Naive B cell (primary cell): Measurements from ENCODE around the gene CELF5. TPM values are rescaled to one million over a fixed set of nuclear protein-coding genes. Genes with fewer than 3 reads are reported as not detected.

Experiments
- ATAC-seq, 2 donors: fragments of 150-1000 bp; cut with Tn5 transposase; 2 replicates each; pipeline ENCODE4 v1.10.0; 2021; ENCODE audit warnings: low read depth in 2 of 2, mild to moderate bottlenecking in 2 of 2, moderate library complexity in 2 of 2
- DNase-seq: peaks from one replicate; pipeline ENCODE4 v3.0.0; 2022
- H3K27ac Mint-ChIP-seq, 6 donors: one replicate each; pipeline ENCODE4 v1.8.0; 2020 to 2022; ENCODE audit warnings: mild to moderate bottlenecking in 6 of 6, mixed read lengths in 6 of 6, moderate library complexity in 5 of 6, inconsistent platforms in 2 of 6
- H3K27me3 Mint-ChIP-seq, 3 donors: one replicate each; pipeline ENCODE4 v1.8.0; 2021 to 2022; ENCODE audit warnings: mixed read lengths in 3 of 3, mild to moderate bottlenecking in 1 of 3
- H3K36me3 Mint-ChIP-seq, 2 donors: one replicate each; pipeline ENCODE4 v1.8.0; 2020 to 2022; ENCODE audit warnings: mixed read lengths in 2 of 2, inconsistent platforms in 1 of 2, mild to moderate bottlenecking in 1 of 2
- H3K4me1 Mint-ChIP-seq, 3 donors: one replicate each; pipeline ENCODE4 v1.8.0; 2020 to 2022; ENCODE audit warnings: mixed read lengths in 3 of 3, inconsistent platforms in 1 of 3, mild to moderate bottlenecking in 1 of 3, moderate library complexity in 1 of 3
- H3K4me3 Mint-ChIP-seq, 8 donors: one replicate each; pipeline ENCODE4 v1.8.0; 2020 to 2022; ENCODE audit warnings: mild to moderate bottlenecking in 8 of 8, mixed read lengths in 8 of 8, moderate library complexity in 8 of 8, inconsistent platforms in 2 of 8
- H3K9me3 Mint-ChIP-seq, 7 donors: one replicate each; pipeline ENCODE4 v1.8.0; 2020 to 2022; ENCODE audit warnings: mixed read lengths in 7 of 7, mild to moderate bottlenecking in 5 of 7, inconsistent platforms in 2 of 7, moderate library complexity in 1 of 7
- polyA plus RNA-seq, 6 donors: library from polyadenylated mRNA; unstranded; fragments of 300-500 nt; fragmentation: Illumina TruSeq; gene quantifications; one replicate each; pipeline ENCODE4 v1.2.3, GENCODE V29; 2021; ENCODE audit warnings: low read depth in 6 of 6

Gene CELF5
- polyA plus RNA-seq, 6 donors from 2014 or later: not detected

GRCh38 chr19:3313199-3313575 lies 88.7 kb downstream of the CELF5 start:
- DNase-seq: no peak
- Mint-ChIP-seq H3K36me3 (peaks cover 0 to 14% of the 10 kb centered on the region in 2 donors), H3K27me3 (peaks cover 27 to 61% (median 56%) of the 10 kb centered on the region in 3 donors), H3K4me3 (no peak overlapping the region), H3K4me1 (peaks cover 0 to under 1% (median under 1%) of the 10 kb centered on the region in 3 donors), H3K27ac (no peak overlapping the region), H3K9me3 (peaks cover 2 to 5% (median 4%) of the 10 kb centered on the region in 7 donors)
- ATAC-seq: no peak

- Mint-ChIP-seq H3K27ac (no peak overlapping the region), H3K4me3 (no peak overlapping the region), H3K9me3 (peaks cover 0 to 2% (median 0%) of the 10 kb centered on the region in 7 donors), H3K36me3 (peaks cover 0 to 7% of the 10 kb centered on the region in 2 donors), H3K4me1 (peaks cover 0 to 4% (median 0%) of the 10 kb centered on the region in 3 donors), H3K27me3 (peaks cover 13 to 51% (median 47%) of the 10 kb centered on the region in 3 donors)
- ATAC-seq: no peak
- DNase-seq: no peak
Observed at GRCh38 chr19:3314962-3315675, 90.7 kb downstream of the CELF5 start.

- no peak overlapping the region for H3K27ac Mint-ChIP-seq
- DNase-seq (no peak), ATAC-seq (no peak)
- H3K27me3 Mint-ChIP-seq: peaks cover 10 to 46% (median 42%) of the 10 kb centered on the region in 3 donors
- H3K4me3 Mint-ChIP-seq: no peak overlapping the region
- H3K36me3 Mint-ChIP-seq: peaks cover 0 to 7% of the 10 kb centered on the region in 2 donors
- peaks cover 0 to 4% (median 0%) of the 10 kb centered on the region in 3 donors for H3K4me1 Mint-ChIP-seq
- H3K9me3 Mint-ChIP-seq: peaks cover 0 to 2% (median 0%) of the 10 kb centered on the region in 7 donors
Observed at GRCh38 chr19:3315676-3315973, 91.2 kb downstream of the CELF5 start.

GRCh38 chr19:3316132-3316648 lies 91.7 kb downstream of the CELF5 start:
- Mint-ChIP-seq H3K36me3 (peaks cover 0 to 3% of the 10 kb centered on the region in 2 donors), H3K4me1 (peaks cover 0 to 4% (median 0%) of the 10 kb centered on the region in 3 donors), H3K27me3 (peaks cover 10 to 46% (median 42%) of the 10 kb centered on the region in 3 donors), H3K27ac (peak overlapping the region in 1 of 6 donors; percentile 81), H3K9me3 (peaks cover 0 to 2% (median 0%) of the 10 kb centered on the region in 7 donors), H3K4me3 (no peak overlapping the region)
- DNase-seq: no peak
- ATAC-seq: no peak

- Mint-ChIP-seq H3K27me3 (peaks cover 10 to 45% (median 42%) of the 10 kb centered on the region in 3 donors), H3K36me3 (no peaks in the 10 kb centered on the region), H3K4me3 (peak overlapping the region in 1 of 8 donors; percentile 66), H3K27ac (peak overlapping the region in 2 of 6 donors; percentile 9 to 81), H3K4me1 (peaks cover 0 to 4% (median 0%) of the 10 kb centered on the region in 3 donors), H3K9me3 (no peaks in the 10 kb centered on the region)
- no peak for DNase-seq
- no peak for ATAC-seq
Observed at GRCh38 chr19:3316659-3317207, 92.3 kb downstream of the CELF5 start.

GRCh38 chr19:3319643-3320353 lies 95.3 kb downstream of the CELF5 start:
- Mint-ChIP-seq H3K4me3 (no peak overlapping the region), H3K9me3 (peaks cover 0 to 3% (median 0%) of the 10 kb centered on the region in 7 donors), H3K27ac (peak overlapping the region in 1 of 6 donors; percentile 13), H3K4me1 (peaks cover 8 to 13% (median 10%) of the 10 kb centered on the region in 3 donors), H3K36me3 (no peaks in the 10 kb centered on the region), H3K27me3 (peaks cover 5 to 48% (median 44%) of the 10 kb centered on the region in 3 donors)
- DNase-seq (no peak), ATAC-seq (no peak)

GRCh38 chr19:3320354-3320670 lies 95.9 kb downstream of the CELF5 start:
- no peak overlapping the region for H3K27ac Mint-ChIP-seq
- no peaks in the 10 kb centered on the region for H3K36me3 Mint-ChIP-seq
- H3K9me3 Mint-ChIP-seq: peaks cover 0 to 3% (median 0%) of the 10 kb centered on the region in 7 donors
- H3K4me3 Mint-ChIP-seq: no peak overlapping the region
- ATAC-seq: no peak
- H3K27me3 Mint-ChIP-seq: peaks cover 5 to 48% (median 46%) of the 10 kb centered on the region in 3 donors
- peaks cover 8 to 13% (median 10%) of the 10 kb centered on the region in 3 donors for H3K4me1 Mint-ChIP-seq
- no peak for DNase-seq

GRCh38 chr19:3320853-3321252 lies 96.4 kb downstream of the CELF5 start:
- DNase-seq (no peak), ATAC-seq (no peak)
- no peak overlapping the region for H3K27ac Mint-ChIP-seq
- peaks cover 5 to 47% (median 45%) of the 10 kb centered on the region in 3 donors for H3K27me3 Mint-ChIP-seq
- no peaks in the 10 kb centered on the region for H3K36me3 Mint-ChIP-seq
- no peak overlapping the region for H3K4me3 Mint-ChIP-seq
- peaks cover 0 to 3% (median 0%) of the 10 kb centered on the region in 7 donors for H3K9me3 Mint-ChIP-seq
- H3K4me1 Mint-ChIP-seq: peaks cover 8 to 13% (median 10%) of the 10 kb centered on the region in 3 donors

- ATAC-seq (no peak), DNase-seq (no peak)
- H3K4me3 Mint-ChIP-seq: no peak overlapping the region
- H3K27ac Mint-ChIP-seq: no peak overlapping the region
- H3K9me3 Mint-ChIP-seq: peaks cover 0 to 3% (median 0%) of the 10 kb centered on the region in 7 donors
- H3K4me1 Mint-ChIP-seq: peaks cover 8 to 13% (median 10%) of the 10 kb centered on the region in 3 donors
- H3K36me3 Mint-ChIP-seq: no peaks in the 10 kb centered on the region
- H3K27me3 Mint-ChIP-seq: peaks cover 4 to 39% (median 37%) of the 10 kb centered on the region in 3 donors
Observed at GRCh38 chr19:3321696-3322095, 97.2 kb downstream of the CELF5 start.

- peak overlapping the region in 1 of 6 donors; percentile 95 for H3K27ac Mint-ChIP-seq
- H3K36me3 Mint-ChIP-seq: no peaks in the 10 kb centered on the region
- peaks cover 8 to 17% (median 10%) of the 10 kb centered on the region in 3 donors for H3K4me1 Mint-ChIP-seq
- DNase-seq (no peak), ATAC-seq (no peak)
- H3K27me3 Mint-ChIP-seq: peaks cover 4 to 43% (median 36%) of the 10 kb centered on the region in 3 donors
- no peak overlapping the region for H3K4me3 Mint-ChIP-seq
- H3K9me3 Mint-ChIP-seq: peaks cover 0 to 3% (median 0%) of the 10 kb centered on the region in 7 donors
Observed at GRCh38 chr19:3322199-3322978, 97.9 kb downstream of the CELF5 start.

GRCh38 chr19:3323026-3323425 lies 98.6 kb downstream of the CELF5 start:
- peaks cover 8 to 17% (median 10%) of the 10 kb centered on the region in 3 donors for H3K4me1 Mint-ChIP-seq
- DNase-seq: no peak
- H3K4me3 Mint-ChIP-seq: no peak overlapping the region
- ATAC-seq: peak; percentile 50 to 57
- H3K36me3 Mint-ChIP-seq: no peaks in the 10 kb centered on the region
- no peak overlapping the region for H3K27ac Mint-ChIP-seq
- H3K27me3 Mint-ChIP-seq: peaks cover 4 to 43% (median 36%) of the 10 kb centered on the region in 3 donors
- peaks cover 0 to 3% (median 0%) of the 10 kb centered on the region in 7 donors for H3K9me3 Mint-ChIP-seq

GRCh38 chr19:3323658-3324057 lies 99.2 kb downstream of the CELF5 start:
- ATAC-seq (no peak), DNase-seq (no peak)
- H3K27ac Mint-ChIP-seq: no peak overlapping the region
- H3K27me3 Mint-ChIP-seq: peaks cover 4 to 43% (median 36%) of the 10 kb centered on the region in 3 donors
- H3K9me3 Mint-ChIP-seq: peaks cover 0 to 3% (median 0%) of the 10 kb centered on the region in 7 donors
- no peak overlapping the region for H3K4me3 Mint-ChIP-seq
- no peaks in the 10 kb centered on the region for H3K36me3 Mint-ChIP-seq
- H3K4me1 Mint-ChIP-seq: peaks cover 8 to 17% (median 10%) of the 10 kb centered on the region in 3 donors
